NB4 (cell line): ENCODE results near the gene CD24.
"Not testable (repeated sequence)": the region's sequence is repeated elsewhere in the genome, so short reads cannot be mapped to it uniquely, and the experiment has no call there.

Experiments
- DNase-seq: peaks from one replicate; pipeline ENCODE4 v3.0.0; 2010; ENCODE audit warnings: low read depth
- H3K4me3 ChIP-seq: one replicate; pipeline ENCODE4 v1.5.1; 2011; ENCODE audit warnings: mild to moderate bottlenecking, low read depth, low read length, moderate library complexity
- MYC ChIP-seq: IDR thresholded peaks from 2 replicates; pipeline ENCODE4 v1.6.1; 2011; ENCODE audit warnings: low read depth, low read length
- POLR2A ChIP-seq: IDR thresholded peaks from 2 replicates; pipeline ENCODE4 v1.6.1; 2011; ENCODE audit warnings: mild to moderate bottlenecking; ENCODE audit not compliant: insufficient read length; ENCODE audit errors: extremely low read depth
- TF ChIP-seq, protein P1 (sequence below): IDR thresholded peaks from one replicate; pipeline ENCODE4 v1.5.1; 2012; ENCODE audit warnings: low read depth, low read length
- TF ChIP-seq, protein P2 (sequence below): IDR thresholded peaks from 2 replicates; pipeline ENCODE4 v1.6.1; 2011; ENCODE audit warnings: low read depth, low read length

Gene CD24

DNA sequence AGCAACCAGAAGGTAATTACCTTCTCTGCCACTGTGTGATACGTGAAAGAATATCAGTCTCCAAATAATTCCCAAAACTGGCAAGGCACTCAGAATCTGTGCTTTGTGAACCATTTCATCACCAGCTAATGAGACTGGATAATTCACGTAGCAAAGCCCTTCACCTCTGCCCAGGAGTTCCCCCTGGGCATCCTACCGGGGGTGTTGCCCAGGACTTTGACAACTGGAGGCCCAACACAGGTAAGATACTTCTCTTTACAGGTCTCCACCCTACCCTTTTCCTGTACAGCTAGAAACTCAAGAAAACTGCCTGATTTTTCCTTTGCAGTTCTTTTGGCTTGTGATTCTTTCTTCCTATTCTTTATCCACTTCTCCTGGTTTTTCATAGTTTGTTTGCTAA, 2.7 kb upstream of the CD24 start:
- H3K4me3 ChIP-seq = no peak overlapping the region
- no peak for DNase-seq
- TF ChIP-seq POLR2A (no peak), MYC (no peak)
- TF ChIP-seq, protein P1, sequence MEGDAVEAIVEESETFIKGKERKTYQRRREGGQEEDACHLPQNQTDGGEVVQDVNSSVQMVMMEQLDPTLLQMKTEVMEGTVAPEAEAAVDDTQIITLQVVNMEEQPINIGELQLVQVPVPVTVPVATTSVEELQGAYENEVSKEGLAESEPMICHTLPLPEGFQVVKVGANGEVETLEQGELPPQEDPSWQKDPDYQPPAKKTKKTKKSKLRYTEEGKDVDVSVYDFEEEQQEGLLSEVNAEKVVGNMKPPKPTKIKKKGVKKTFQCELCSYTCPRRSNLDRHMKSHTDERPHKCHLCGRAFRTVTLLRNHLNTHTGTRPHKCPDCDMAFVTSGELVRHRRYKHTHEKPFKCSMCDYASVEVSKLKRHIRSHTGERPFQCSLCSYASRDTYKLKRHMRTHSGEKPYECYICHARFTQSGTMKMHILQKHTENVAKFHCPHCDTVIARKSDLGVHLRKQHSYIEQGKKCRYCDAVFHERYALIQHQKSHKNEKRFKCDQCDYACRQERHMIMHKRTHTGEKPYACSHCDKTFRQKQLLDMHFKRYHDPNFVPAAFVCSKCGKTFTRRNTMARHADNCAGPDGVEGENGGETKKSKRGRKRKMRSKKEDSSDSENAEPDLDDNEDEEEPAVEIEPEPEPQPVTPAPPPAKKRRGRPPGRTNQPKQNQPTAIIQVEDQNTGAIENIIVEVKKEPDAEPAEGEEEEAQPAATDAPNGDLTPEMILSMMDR = no peak
- TF ChIP-seq, protein P2, sequence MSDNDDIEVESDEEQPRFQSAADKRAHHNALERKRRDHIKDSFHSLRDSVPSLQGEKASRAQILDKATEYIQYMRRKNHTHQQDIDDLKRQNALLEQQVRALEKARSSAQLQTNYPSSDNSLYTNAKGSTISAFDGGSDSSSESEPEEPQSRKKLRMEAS = no peak

DNA sequence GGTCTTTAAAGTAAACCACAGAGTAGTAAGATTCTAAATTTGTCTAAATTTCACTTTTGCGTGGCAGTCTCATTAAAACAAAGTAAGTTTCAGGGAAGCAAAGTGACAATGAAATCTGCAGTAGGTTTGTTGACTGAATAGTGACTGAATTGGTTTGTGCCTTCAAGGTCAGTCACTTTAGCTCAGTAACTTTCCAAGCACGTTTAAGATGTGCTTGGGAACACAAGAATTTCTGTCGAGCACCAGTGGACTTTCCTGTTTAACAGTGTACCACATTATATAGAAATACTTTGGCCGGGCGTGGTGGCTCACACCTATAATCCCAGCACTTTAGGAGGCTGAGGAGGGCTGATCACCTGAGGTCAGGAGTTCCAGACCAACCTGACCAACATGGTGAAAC, 1.7 kb upstream of the CD24 start:
- TF ChIP-seq POLR2A = no peak
- DNase-seq = no peak
- H3K4me3 ChIP-seq = no peak overlapping the region

DNA sequence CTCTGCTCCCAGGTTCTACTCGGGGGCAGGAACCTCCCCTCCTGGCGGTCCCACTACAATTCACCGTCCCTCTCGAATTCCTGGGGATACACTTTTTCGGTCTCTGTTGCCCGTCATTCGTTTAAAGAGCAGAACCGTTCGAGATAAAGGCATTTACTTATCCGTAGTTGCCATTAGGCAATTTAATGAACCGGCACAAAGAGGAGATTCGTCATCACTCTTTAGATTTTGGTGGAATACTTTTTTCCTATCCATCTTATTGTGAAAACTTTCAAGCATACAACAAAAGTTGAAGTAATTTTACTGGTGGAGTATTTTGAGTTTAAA, 1.2 kb upstream of the CD24 start:
- H3K4me3 ChIP-seq = no peak overlapping the region
- DNase-seq = peak; percentile 17
- TF ChIP-seq, protein P2 = no peak
- TF ChIP-seq, protein P1 = no peak
- TF ChIP-seq MYC (no peak), POLR2A (no peak)

DNA sequence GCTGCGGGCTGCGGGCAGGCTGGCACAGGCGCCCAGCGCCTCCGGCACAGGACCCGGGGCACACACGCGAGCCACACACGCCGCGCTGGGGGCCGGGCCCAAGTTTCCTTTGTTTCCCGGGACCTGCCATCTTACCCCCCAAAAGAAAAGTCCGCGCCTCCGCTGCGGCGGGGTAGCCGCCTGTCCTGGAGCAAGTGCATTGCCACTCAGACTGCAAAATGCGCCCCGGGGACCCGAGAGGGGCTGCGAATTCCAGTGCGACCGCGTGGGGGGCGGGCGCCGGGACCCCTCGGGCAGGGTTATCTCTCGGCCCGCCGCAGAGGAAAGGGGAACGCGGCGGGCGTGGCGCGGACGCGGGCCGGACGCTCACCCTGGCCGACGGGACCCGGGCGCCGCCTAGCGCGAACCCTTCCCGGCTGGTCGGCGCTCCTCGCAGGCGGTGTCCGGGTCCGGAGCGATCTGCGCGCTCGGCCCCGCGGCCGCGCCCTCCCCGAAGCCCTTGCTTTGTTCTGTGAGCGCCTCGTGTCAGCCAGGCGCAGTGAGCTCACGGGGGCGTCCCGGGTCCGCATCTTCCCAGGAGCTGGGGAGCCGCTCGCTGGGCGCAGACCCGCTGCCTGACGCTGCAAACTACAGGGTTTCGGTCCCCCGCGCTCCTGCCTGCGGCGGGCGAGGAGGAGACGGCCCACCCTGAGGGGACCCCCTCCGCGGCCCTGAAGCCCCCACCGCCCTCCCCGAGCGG, 639 bp upstream of the CD24 start:
- DNase-seq = peak; percentile 62
- H3K4me3 ChIP-seq = peak overlapping the region; percentile 55
- TF ChIP-seq, protein P1 = no peak
- TF ChIP-seq, protein P2 = no peak
- TF ChIP-seq POLR2A = no peak
- no peak for TF ChIP-seq MYC

DNA sequence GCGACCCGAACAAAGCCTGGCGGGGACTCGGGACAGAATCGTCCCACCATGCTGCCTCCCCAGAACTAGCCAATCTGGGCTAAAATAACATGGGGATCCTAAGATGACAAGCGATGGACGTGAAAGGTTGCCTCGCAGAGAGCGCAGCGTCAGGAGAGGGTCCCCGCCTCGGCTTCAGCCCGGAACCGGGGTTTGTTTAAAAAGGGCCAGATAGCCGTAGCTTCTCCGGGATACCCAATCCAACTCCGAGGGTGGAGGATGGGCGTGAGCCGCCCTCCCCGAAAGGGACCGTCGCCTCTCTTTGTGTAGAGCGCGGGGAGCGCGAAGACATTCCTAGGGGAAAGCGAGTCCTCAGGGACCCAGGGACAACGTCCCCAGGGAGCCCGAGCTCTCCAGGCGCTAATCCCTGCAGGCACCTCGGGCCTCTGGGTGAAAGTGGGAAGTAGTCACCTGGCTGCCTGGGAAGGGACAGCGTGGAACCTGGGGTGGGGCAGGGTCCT, 643 bp downstream of the CD24 start:
- H3K4me3 ChIP-seq = no peak overlapping the region
- DNase-seq = no peak
- TF ChIP-seq POLR2A = no peak
- TF ChIP-seq, protein P2 = no peak
- TF ChIP-seq, protein P1 = no peak
- TF ChIP-seq MYC = no peak

DNA sequence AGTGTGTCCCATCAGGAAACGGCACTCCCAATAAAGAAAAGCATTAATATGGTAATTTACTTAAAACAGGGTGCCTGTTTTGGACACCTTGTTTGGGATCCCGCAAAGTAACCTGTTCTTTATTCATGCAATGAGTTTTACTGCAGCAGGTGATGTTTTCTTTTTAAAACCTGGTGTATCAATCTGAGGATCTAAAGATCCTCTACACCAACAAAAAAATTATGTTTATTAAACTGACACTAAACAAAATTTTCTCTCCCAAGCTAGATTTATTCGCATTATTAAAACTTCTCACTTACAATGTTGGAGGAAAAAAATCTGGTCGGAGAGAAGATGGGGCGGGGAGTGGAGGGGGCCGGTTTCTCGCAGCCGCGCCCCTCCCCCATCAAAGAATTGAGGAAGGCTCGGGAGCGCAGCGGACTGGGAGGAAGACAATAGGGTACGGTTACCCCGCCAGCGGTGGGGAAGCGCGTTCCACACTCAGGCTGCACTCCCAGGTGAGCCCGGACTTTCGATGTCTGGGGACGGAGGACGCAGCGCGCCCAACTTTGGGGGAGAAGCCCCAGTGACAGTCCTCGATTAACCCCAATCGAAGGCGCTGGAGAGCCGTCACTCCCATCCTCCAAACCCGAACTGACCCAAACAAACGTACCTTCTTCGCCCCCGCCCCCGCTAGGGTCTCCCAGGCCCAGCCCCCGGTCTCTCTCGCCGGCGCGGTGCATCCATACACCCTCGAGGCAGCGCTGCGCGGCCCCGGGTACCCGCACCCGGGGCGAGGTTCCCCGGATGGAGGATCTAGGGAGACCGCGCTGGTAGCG, 1.3 kb downstream of the CD24 start:
- no peak for TF ChIP-seq POLR2A
- no peak for DNase-seq
- H3K4me3 ChIP-seq = no peak overlapping the region

DNA sequence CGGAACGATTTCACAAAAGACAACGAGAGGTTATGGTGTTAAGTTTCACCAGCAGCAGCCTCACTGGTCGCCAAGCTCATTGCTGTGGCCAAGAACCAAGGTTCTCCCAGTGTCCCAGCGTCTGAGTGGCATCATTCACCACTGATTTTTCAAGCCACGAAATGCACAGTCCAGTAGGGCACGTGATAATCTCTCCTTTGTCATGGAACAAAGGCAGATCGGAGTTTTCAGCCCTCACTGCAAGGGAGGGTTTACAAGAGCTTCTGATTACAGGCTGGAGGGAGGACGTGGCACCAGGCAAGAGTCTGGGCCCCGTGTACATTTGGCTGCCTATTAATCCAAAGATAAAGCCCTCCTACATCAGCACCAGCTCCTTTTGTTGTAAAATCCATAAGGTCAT, 2.0 kb downstream of the CD24 start:
- TF ChIP-seq, protein P2 = no peak
- TF ChIP-seq, protein P1 = no peak
- TF ChIP-seq POLR2A (no peak), MYC (no peak)
- no peak overlapping the region for H3K4me3 ChIP-seq
- no peak for DNase-seq

DNA sequence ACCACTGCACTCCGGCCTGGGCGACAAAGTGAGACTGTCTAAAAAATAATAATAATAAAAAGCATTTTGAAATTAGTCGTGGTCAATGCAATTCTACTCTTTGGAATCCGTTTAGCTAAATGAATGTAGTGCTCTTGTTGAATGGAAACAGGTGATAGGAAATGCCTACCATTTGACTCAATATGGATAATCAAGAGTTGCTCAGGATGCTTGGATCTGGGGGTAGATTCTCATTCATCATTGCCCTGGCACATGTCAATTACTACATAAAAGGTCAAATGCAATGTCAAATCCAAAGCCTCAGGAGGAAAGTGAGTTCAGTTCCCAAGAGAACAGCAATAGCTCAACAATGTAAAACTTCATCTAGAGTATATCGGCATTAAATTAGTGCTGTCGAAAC, 3.8 kb downstream of the CD24 start:
- DNase-seq, H3K4me3 ChIP-seq: not testable (repeated sequence)
